GM12891 (cell line): Measurements from ENCODE around the gene CELF2.

Source experiments
- POLR2A ChIP-seq: IDR thresholded peaks from 2 replicates; pipeline ENCODE4 v1.6.1; 2011; ENCODE audit warnings: low read depth, low read length, control low read depth
- POLR2AphosphoS5 ChIP-seq: IDR thresholded peaks from 2 replicates; pipeline ENCODE4 v1.6.1; 2011; ENCODE audit warnings: low read depth, low read length, control low read depth
- SPI1 ChIP-seq: IDR thresholded peaks from 2 replicates; pipeline ENCODE4 v1.6.1; 2011; ENCODE audit warnings: low read depth, low read length, control low read depth

GRCh38 chr10:10973310-10973709 is 44.4 kb upstream of the CELF2 start:
- TF ChIP-seq POLR2AphosphoS5 (no peak), SPI1 (no peak), POLR2A (no peak)
